ENCODE measurements around the gene ELMO2.

The ELMO2 gene

GRCh38 chr20:46330831-46331371, 75.5 kb downstream of the ELMO2 start:
- DNase-seq: no peak

- DNase-seq: no peak
Observed at GRCh38 chr20:46330072-46330763, 76.2 kb downstream of the ELMO2 start.

DNA sequence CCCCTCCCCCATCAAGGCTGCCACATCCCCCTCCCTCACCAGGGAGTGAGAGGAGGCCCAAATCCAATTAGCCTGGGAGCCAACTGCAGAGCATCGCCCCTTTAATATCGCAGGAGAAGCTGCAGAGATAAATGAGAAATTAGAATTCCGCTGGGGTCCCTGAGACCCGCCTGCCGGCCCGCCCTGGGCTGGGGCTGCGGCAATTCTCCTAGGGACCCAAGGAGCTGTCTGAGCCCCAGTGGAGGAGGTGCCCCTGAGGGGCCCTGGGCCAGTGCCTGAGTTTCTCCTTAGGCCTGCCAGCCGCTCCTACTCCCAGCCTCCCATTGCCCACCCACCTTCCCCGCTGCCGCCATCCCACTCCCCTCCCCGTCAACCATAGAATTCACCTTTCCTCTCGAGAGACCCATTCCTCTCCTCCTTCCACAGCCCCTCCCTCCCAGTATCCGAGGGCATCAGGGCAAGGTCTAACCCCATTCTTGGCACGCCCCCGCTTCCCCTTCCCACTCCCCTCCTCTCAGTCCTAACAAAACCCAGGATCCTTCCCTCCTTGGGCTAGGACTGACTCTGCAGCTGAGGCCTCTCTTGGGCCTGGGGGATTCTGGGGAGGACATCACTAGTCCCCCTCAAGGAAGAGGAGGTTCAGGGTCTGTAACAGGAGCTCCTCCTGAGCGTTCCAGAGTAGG, 78.1 kb downstream of the ELMO2 start:
- no peak for DNase-seq

- DNase-seq: no peak
Observed at GRCh38 chr20:46327557-46327956, 78.9 kb downstream of the ELMO2 start.

- DNase-seq: no peak
Observed at GRCh38 chr20:46325789-46326188, 80.6 kb downstream of the ELMO2 start.

GRCh38 chr20:46324960-46325703, 81.3 kb downstream of the ELMO2 start:
- no peak for DNase-seq

- no peak for DNase-seq
Observed at GRCh38 chr20:46324379-46324778, 82.0 kb downstream of the ELMO2 start.

- no peak for DNase-seq
Observed at GRCh38 chr20:46323557-46323956, 82.9 kb downstream of the ELMO2 start.

DNA sequence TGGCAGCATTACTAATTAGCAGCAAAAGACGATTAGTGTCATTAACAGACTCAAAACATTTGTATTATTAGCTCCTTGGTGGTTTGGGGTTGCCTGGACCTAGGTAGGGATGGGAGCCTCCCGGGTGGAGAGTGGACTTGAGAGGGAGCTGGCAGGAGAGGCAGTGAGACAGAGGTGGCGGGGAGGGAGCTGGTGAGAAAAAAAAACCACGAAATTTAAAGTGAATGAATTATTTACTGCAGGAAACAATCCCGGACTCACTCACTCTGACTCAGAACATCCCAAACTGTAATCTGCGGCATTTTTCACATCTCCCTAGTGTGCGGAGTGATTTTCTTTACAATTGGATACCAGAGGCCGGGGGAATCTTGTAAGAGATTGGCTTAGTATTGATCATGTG, 83.8 kb downstream of the ELMO2 start:
- DNase-seq: no peak

DNA sequence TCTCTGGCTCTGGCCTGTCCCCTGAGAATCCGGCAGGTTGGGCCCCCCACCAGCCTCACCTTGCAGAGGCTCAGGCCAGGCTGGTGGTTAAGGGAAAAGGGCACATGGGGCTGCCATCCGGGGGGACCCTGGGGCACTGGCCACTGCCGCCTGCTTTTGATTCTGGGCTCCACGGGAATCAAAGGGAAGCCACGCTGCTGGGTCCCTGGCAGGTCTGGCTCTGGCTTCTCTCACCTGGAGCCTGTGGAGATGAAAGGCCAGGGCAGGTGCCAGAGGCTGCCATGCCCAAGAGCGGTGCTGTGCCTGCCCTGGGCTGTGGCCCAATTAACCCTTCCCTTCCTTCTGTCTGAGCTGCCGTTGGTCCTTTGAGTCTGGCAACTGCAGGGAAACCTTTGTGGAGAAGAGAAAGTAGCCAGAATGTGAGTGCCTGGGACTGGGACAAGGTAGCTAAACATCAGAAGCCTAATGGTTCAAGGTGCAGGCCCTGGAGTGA, 88.7 kb downstream of the ELMO2 start:
- no peak for DNase-seq

- DNase-seq: no peak
Observed at GRCh38 chr20:46316984-46317684, 89.3 kb downstream of the ELMO2 start.
